Measurements from ENCODE around the gene ITPR1. TPM values are rescaled to one million over a fixed set of nuclear protein-coding genes. Genes with fewer than 3 reads are reported as not detected.

Gene ITPR1
- total and polyA plus RNA-seq, 2 of the 4 experiments (the other 2 are of a cell fraction) = 1.8 to 5.7 TPM

DNA sequence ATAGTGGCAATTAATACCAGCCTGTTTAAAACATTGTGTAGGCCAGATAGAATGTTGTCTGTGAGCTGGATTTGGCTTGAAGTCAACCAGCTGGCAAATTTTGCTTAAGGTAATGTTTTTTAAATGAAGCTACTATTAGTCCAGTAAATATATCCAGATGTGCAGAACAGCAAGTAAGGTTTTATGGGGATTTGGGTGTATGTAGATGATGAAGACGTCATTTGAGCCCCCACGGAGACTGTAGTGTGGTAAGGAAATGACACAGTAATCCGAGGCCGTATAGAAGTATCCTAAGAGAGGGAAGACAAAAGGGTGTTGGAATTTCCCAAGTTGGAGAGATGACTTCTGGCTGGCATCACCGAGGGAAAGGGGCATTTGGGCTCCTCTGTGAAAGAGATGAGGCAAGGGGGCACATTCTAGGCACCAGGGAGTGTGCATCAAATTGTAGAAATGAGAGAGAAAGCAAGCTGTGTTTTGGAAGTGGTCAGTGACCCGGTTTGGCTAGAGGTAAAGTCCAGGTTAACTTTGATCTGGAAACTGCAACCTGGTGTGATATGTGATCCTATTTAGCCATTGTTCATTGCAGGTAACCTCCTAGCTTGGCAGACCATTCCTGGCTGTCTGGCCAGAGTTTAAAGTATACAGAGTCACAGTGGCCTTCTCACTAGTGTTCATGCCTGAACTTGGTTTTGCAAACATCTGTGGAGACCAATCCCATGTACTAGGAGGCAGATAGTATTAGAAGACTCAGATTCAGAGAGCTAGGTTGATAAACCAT is 104.2 kb downstream of the ITPR1 start:
- Histone ChIP-seq H3K23ac (ENCODE audit: low read depth, low read length) (no peak overlapping the region), H2AFZ (replicated peaks; ENCODE audit: low read length, poor library complexity) (no peak overlapping the region), H3K14ac (replicated peaks; ENCODE audit: low read depth, low read length) (no peak overlapping the region), H3K18ac (ENCODE audit: low read depth, low read length) (no peak overlapping the region; the same call in 1 of the 2 replicates), H4K8ac (ENCODE audit: low read depth in 2 of 2, low read length in 2 of 2) (no peak overlapping the region), H3K9ac (ENCODE audit: low read depth, low read length) (no peak overlapping the region), H4K20me1 (ENCODE audit: insufficient read depth, low read length) (no peaks in the 10 kb centered on the region), H3K4ac (ENCODE audit: low read depth, low read length) (no peak overlapping the region), H3K4me1 (ENCODE audit: control insufficient read depth, insufficient read depth, low read length) (no peaks in the 10 kb centered on the region; the same call in 1 of the 2 replicates), H2BK120ac (ENCODE audit: low read depth, low read length) (no peak overlapping the region), H2AK5ac (ENCODE audit: low read depth, low read length) (no peak overlapping the region), H3K9me1 (ENCODE audit: insufficient read depth, low read length) (no peaks in the 10 kb centered on the region), H4K91ac (ENCODE audit: insufficient read depth, low read depth, low read length) (no peak overlapping the region), H2BK5ac (ENCODE audit: low read depth, low read length, poor library complexity, severe bottlenecking) (no peak overlapping the region), H3K4me2 (ENCODE audit: low read depth, low read length) (no peak overlapping the region), H3K4me3 (ENCODE audit: insufficient read depth, low read depth, low read length) (no peak overlapping the region), H2BK15ac (ENCODE audit: low read depth, low read length) (no peak overlapping the region), H2BK20ac (ENCODE audit: low read depth, low read length) (no peak overlapping the region), H2AK9ac (replicated peaks; ENCODE audit: low read depth, low read length, poor library complexity) (no peak overlapping the region), H3K9me3 (ENCODE audit: control insufficient read depth, insufficient read depth, low read length) (no peaks in the 10 kb centered on the region), H3K27me3 (ENCODE audit: control insufficient read depth, insufficient read depth, low read length) (no peaks in the 10 kb centered on the region), H3K79me1 (ENCODE audit: low read depth in 1 of 2, low read length in 2 of 2) (no peaks in the 10 kb centered on the region), H3K27ac (ENCODE audit: insufficient read depth, low read length) (no peak overlapping the region), H4K5ac (ENCODE audit: low read depth, low read length) (no peak overlapping the region), H3K36me3 (ENCODE audit: control insufficient read depth, insufficient read depth, low read length) (no peaks in the 10 kb centered on the region), H3K56ac (ENCODE audit: extremely low read depth, insufficient read depth, low read length) (no peak overlapping the region)
- intact Hi-C loops (cut with micrococcal nuclease) = no loop called here
- in situ Hi-C loops (cut with MboI; ENCODE audit: low sequenced_read_pairs) = no loop called here
- dilution Hi-C loops (cut with HindIII; ENCODE audit: low sequenced_read_pairs, unreplicated experiment) = no loop called here
- TF ChIP-seq RAD21 (IDR thresholded peaks at IDR 0.05; ENCODE audit: low read length) (no peak), USF2 (IDR thresholded peaks at IDR 0.05; ENCODE audit: low read depth, low read length) (no peak), SMC3 (IDR thresholded peaks at IDR 0.05; ENCODE audit: low read depth, low read length) (no peak), RCOR1 (IDR thresholded peaks at IDR 0.05; ENCODE audit: insufficient replicate concordance, low read length) (no peak), FOS (IDR thresholded peaks at IDR 0.05; ENCODE audit: low read depth, low read length) (no peak)
- TF ChIP-seq, protein P1, sequence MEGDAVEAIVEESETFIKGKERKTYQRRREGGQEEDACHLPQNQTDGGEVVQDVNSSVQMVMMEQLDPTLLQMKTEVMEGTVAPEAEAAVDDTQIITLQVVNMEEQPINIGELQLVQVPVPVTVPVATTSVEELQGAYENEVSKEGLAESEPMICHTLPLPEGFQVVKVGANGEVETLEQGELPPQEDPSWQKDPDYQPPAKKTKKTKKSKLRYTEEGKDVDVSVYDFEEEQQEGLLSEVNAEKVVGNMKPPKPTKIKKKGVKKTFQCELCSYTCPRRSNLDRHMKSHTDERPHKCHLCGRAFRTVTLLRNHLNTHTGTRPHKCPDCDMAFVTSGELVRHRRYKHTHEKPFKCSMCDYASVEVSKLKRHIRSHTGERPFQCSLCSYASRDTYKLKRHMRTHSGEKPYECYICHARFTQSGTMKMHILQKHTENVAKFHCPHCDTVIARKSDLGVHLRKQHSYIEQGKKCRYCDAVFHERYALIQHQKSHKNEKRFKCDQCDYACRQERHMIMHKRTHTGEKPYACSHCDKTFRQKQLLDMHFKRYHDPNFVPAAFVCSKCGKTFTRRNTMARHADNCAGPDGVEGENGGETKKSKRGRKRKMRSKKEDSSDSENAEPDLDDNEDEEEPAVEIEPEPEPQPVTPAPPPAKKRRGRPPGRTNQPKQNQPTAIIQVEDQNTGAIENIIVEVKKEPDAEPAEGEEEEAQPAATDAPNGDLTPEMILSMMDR (conservative IDR thresholded peaks at IDR 0.05; ENCODE audit: low read depth, low read length) = no peak
- ATAC-seq (ENCODE audit: low read depth) (no peak), DNase-seq (no peak)
- 61% methylated on average over 6 of the region's 6 CpGs; no CpG with 5 or more reads in 1 of the 2 experiments for WGBS, 2 experiments (ENCODE audit: extremely low coverage in 2 of 2, insufficient read length in 1 of 2)
- ChIA-PET POLR2A (ENCODE audit: unreplicated experiment) (no interaction called here), CTCF (interaction anchor here (1.2 kb wide), 1 partner anchor 36 kb away, joined by 3 read pairs; no protein-coding TSS in a partner anchor)
- BruUV-seq (replicated peaks) = no TSS peak
